GM23248 (cell line): ENCODE results near the gene RAPGEF4. TPM values are rescaled to one million over a fixed set of nuclear protein-coding genes. Genes with fewer than 3 reads are reported as not detected.

ENCODE experiments used
- DNase-seq: peaks from one replicate; pipeline ENCODE4 v3.0.0-alpha.2; 2015
- H2AFZ ChIP-seq: fragments of 200-600 bp; sonication (generic); 2 replicates; pipeline ENCODE4 v1.6.1; 2016; ENCODE audit warnings: antibody characterized with exemption
- H3F3A ChIP-seq: fragments of 200-600 bp; sonication (generic); 2 replicates; pipeline ENCODE4 v1.6.1; 2016; ENCODE audit warnings: mild to moderate bottlenecking, antibody characterized with exemption, mixed run types; ENCODE audit not compliant: insufficient read depth
- H3K27ac ChIP-seq: fragments of 200-600 bp; sonication (generic); 2 replicates; pipeline ENCODE4 v1.5.1; 2016; ENCODE audit warnings: mild to moderate bottlenecking
- H3K27me3 ChIP-seq: fragments of 200-600 bp; sonication (generic); replicated peaks from 2 replicates; pipeline ENCODE4 v1.6.1; 2016; ENCODE audit warnings: mild to moderate bottlenecking; ENCODE audit not compliant: insufficient read depth
- H3K36me3 ChIP-seq: fragments of 200-600 bp; sonication (generic); 2 replicates; pipeline ENCODE4 v1.6.1; 2016; ENCODE audit warnings: low read depth, mild to moderate bottlenecking
- H3K4me1 ChIP-seq: fragments of 200-600 bp; sonication (generic); 2 replicates; pipeline ENCODE4 v1.6.1; 2016; ENCODE audit warnings: mild to moderate bottlenecking; ENCODE audit not compliant: insufficient read depth
- H3K4me2 ChIP-seq: fragments of 200-600 bp; sonication (generic); one replicate; pipeline ENCODE4 v1.6.1; 2016; ENCODE audit warnings: mild to moderate bottlenecking; ENCODE audit not compliant: unreplicated experiment
- H3K4me3 ChIP-seq: fragments of 200-600 bp; sonication (generic); 2 replicates; pipeline ENCODE4 v1.5.1; 2016; ENCODE audit warnings: mild to moderate bottlenecking
- H3K79me2 ChIP-seq: fragments of 200-600 bp; sonication (generic); 2 replicates; pipeline ENCODE4 v1.6.1; 2016; ENCODE audit warnings: mild to moderate bottlenecking; ENCODE audit not compliant: insufficient read depth
- H3K9ac ChIP-seq: fragments of 200-600 bp; sonication (generic); 2 replicates; pipeline ENCODE4 v1.6.1; 2016; ENCODE audit warnings: mild to moderate bottlenecking
- H3K9me2 ChIP-seq: fragments of 200-600 bp; sonication (generic); 2 replicates; pipeline ENCODE4 v1.6.1; 2016; ENCODE audit warnings: mixed run types, mild to moderate bottlenecking, moderate library complexity; ENCODE audit not compliant: insufficient read depth
- H3K9me3 ChIP-seq: fragments of 200-600 bp; sonication (generic); one replicate; pipeline ENCODE4 v1.6.1; 2017; ENCODE audit warnings: low read depth
- H4K20me1 ChIP-seq: fragments of 200-600 bp; sonication (generic); 2 replicates; pipeline ENCODE4 v1.6.0; 2016; ENCODE audit not compliant: insufficient read depth
- EZH2 ChIP-seq: fragments of 200-600 bp; sonication (generic); IDR thresholded peaks from 2 replicates; pipeline ENCODE4 v1.6.1; 2018; ENCODE audit warnings: antibody characterized with exemption, mild to moderate bottlenecking; ENCODE audit not compliant: insufficient read depth, poor library complexity, severe bottlenecking
- EZH2phosphoT487 ChIP-seq: fragments of 200-600 bp; sonication (generic); IDR thresholded peaks from 2 replicates; pipeline ENCODE4 v1.6.1; 2018; ENCODE audit warnings: antibody characterized with exemption, moderate library complexity, mild to moderate bottlenecking, low read depth; ENCODE audit not compliant: insufficient read depth
- WGBS, 2 experiments: methylation state at CpG; one replicate each; pipeline ENCODE4 v1.1.6; 2015 to 2017; ENCODE audit warnings: low lambda C conversion rate in 2 of 2, low coverage in 1 of 2; ENCODE audit errors: missing lambda C conversion rate in 2 of 2; 5-methylcytosine and 5-hydroxymethylcytosine counted together
- in situ Hi-C: fragments of 300-500 bp; cut with MboI; formaldehyde crosslinking; loops from 2 replicates; pipeline ENCODE4 v1.15.0; 2020
- polyA plus RNA-seq: library from polyadenylated mRNA; unstranded; fragments of >200 nt; fragmentation: Nextera tagmentation; extraction: Ambion mirVana; gene quantifications from 2 replicates; pipeline ENCODE4 v1.2.1, GENCODE V29; 2016
- total RNA-seq: library from RNA; depleted of rRNA; stranded (reverse); fragments of >200 nt; shearing (Covaris generic); gene quantifications from 2 replicates; pipeline ENCODE4 v1.2.3, GENCODE V29; 2014

Gene RAPGEF4
- total and polyA plus RNA-seq, 2 experiments from 2014 or later: 2.2 TPM; not detected in 1

GRCh38 chr2:172901913-172902312 is 166.3 kb downstream of the RAPGEF4 start:
- H2AFZ ChIP-seq: no peak overlapping the region
- no peak overlapping the region for H3K9ac ChIP-seq
- DNase-seq: no peak
- H3K9me2 ChIP-seq: no peaks in the 10 kb centered on the region
- no peaks in the 10 kb centered on the region for H4K20me1 ChIP-seq
- H3K79me2 ChIP-seq: no peaks in the 10 kb centered on the region
- peaks cover 8% of the 10 kb centered on the region for H3K27me3 ChIP-seq
- TF ChIP-seq EZH2: no peak
- no peak for TF ChIP-seq EZH2phosphoT487
- no peak overlapping the region for H3K4me3 ChIP-seq
- H3K4me2 ChIP-seq: no peak overlapping the region
- no peaks in the 10 kb centered on the region for H3K36me3 ChIP-seq
- no peaks in the 10 kb centered on the region for H3F3A ChIP-seq
- in situ Hi-C loops: no loop called here
- no peak overlapping the region for H3K27ac ChIP-seq
- no peaks in the 10 kb centered on the region for H3K9me3 ChIP-seq
- 52 to 55% methylated on average over 4 of the region's 4 CpGs for WGBS, 2 experiments
- H3K4me1 ChIP-seq: no peaks in the 10 kb centered on the region

GRCh38 chr2:172904236-172904635 is 168.6 kb downstream of the RAPGEF4 start:
- TF ChIP-seq EZH2 (no peak), EZH2phosphoT487 (no peak)
- H3F3A ChIP-seq: no peaks in the 10 kb centered on the region
- H3K36me3 ChIP-seq: no peaks in the 10 kb centered on the region
- no peak overlapping the region for H3K9ac ChIP-seq
- H4K20me1 ChIP-seq: no peaks in the 10 kb centered on the region
- DNase-seq: no peak
- H3K9me2 ChIP-seq: no peaks in the 10 kb centered on the region
- H3K79me2 ChIP-seq: no peaks in the 10 kb centered on the region
- no peak overlapping the region for H3K4me3 ChIP-seq
- H2AFZ ChIP-seq: no peak overlapping the region
- H3K4me2 ChIP-seq: no peak overlapping the region
- no peaks in the 10 kb centered on the region; the same call in 1 of the 2 replicates for H3K27me3 ChIP-seq
- H3K9me3 ChIP-seq: no peaks in the 10 kb centered on the region
- 38 to 41% methylated on average over 1 of the region's 1 CpG for WGBS, 2 experiments
- H3K27ac ChIP-seq: no peak overlapping the region
- in situ Hi-C loops: no loop called here
- no peaks in the 10 kb centered on the region for H3K4me1 ChIP-seq

GRCh38 chr2:172905937-172906811 is 170.5 kb downstream of the RAPGEF4 start:
- Histone ChIP-seq H3K4me2 (no peak overlapping the region), H3K36me3 (no peaks in the 10 kb centered on the region), H3K9me3 (no peaks in the 10 kb centered on the region), H3K4me3 (no peak overlapping the region), H3K9ac (no peak overlapping the region), H3F3A (no peaks in the 10 kb centered on the region), H3K27ac (no peak overlapping the region), H3K27me3 (no peaks in the 10 kb centered on the region; the same call in 1 of the 2 replicates), H4K20me1 (no peaks in the 10 kb centered on the region), H2AFZ (no peak overlapping the region), H3K9me2 (no peaks in the 10 kb centered on the region), H3K79me2 (no peaks in the 10 kb centered on the region), H3K4me1 (no peaks in the 10 kb centered on the region)
- in situ Hi-C loops: no loop called here
- TF ChIP-seq EZH2phosphoT487 (no peak), EZH2 (no peak)
- no peak for DNase-seq
- 60 to 69% methylated on average over 3 of the region's 3 CpGs for WGBS, 2 experiments

GRCh38 chr2:172908275-172908674 is 172.6 kb downstream of the RAPGEF4 start:
- Histone ChIP-seq H3K4me1 (no peaks in the 10 kb centered on the region), H3K27ac (no peak overlapping the region), H3K9ac (no peak overlapping the region), H3K79me2 (no peaks in the 10 kb centered on the region), H3K27me3 (no peaks in the 10 kb centered on the region), H3K9me3 (no peaks in the 10 kb centered on the region), H3K36me3 (no peaks in the 10 kb centered on the region), H3F3A (no peaks in the 10 kb centered on the region), H3K4me2 (no peak overlapping the region), H4K20me1 (no peaks in the 10 kb centered on the region), H3K9me2 (no peaks in the 10 kb centered on the region), H2AFZ (no peak overlapping the region), H3K4me3 (no peak overlapping the region)
- no peak for DNase-seq
- WGBS, 2 experiments: 63 to 69% methylated on average over 3 of the region's 3 CpGs
- in situ Hi-C loops: no loop called here
- TF ChIP-seq EZH2phosphoT487 (no peak), EZH2 (no peak)
